ENCODE results near the gene PDZD2.

PDZD2 gene

GRCh38 chr5:31786090-31786631 lies 147.2 kb downstream of the PDZD2 start:
- TF ChIP-seq CTCF (IDR thresholded peaks at IDR 0.05; ENCODE audit: insufficient read depth, low read depth, low read length, missing control alignments): no peak
- no peak overlapping the region for H3K4me3 ChIP-seq (ENCODE audit: low read length)
- no peak for DNase-seq (ENCODE audit: low read depth)

GRCh38 chr5:31794009-31794408 lies 155.1 kb downstream of the PDZD2 start:
- TF ChIP-seq CTCF (IDR thresholded peaks at IDR 0.05; ENCODE audit: insufficient read depth, low read depth, low read length, missing control alignments): no peak
- H3K4me3 ChIP-seq (ENCODE audit: low read length): no peak overlapping the region
- DNase-seq (ENCODE audit: low read depth): no peak

GRCh38 chr5:31798168-31798567 lies 159.2 kb downstream of the PDZD2 start:
- no peak overlapping the region for H3K4me3 ChIP-seq (ENCODE audit: low read length)
- no peak for DNase-seq (ENCODE audit: low read depth)
- TF ChIP-seq CTCF (IDR thresholded peaks at IDR 0.05; ENCODE audit: insufficient read depth, low read depth, low read length, missing control alignments): no peak

GRCh38 chr5:31800351-31800750 lies 161.4 kb downstream of the PDZD2 start:
- TF ChIP-seq CTCF (IDR thresholded peaks at IDR 0.05; ENCODE audit: insufficient read depth, low read depth, low read length, missing control alignments): no peak

GRCh38 chr5:31805785-31806400 lies 167.0 kb downstream of the PDZD2 start:
- no peak for TF ChIP-seq CTCF (IDR thresholded peaks at IDR 0.05; ENCODE audit: insufficient read depth, low read depth, low read length, missing control alignments)
- no peak overlapping the region for H3K4me3 ChIP-seq (ENCODE audit: low read length)
- DNase-seq (ENCODE audit: low read depth): no peak

More at GRCh38 chr5:31800351-31800750, 161.4 kb downstream of the PDZD2 start:
- DNase-seq (ENCODE audit: low read depth): no peak
- no peak overlapping the region for H3K4me3 ChIP-seq (ENCODE audit: low read length)

GRCh38 chr5:31806561-31806960 lies 167.6 kb downstream of the PDZD2 start:
- no peak for DNase-seq (ENCODE audit: low read depth)
- no peak for TF ChIP-seq CTCF (IDR thresholded peaks at IDR 0.05; ENCODE audit: insufficient read depth, low read depth, low read length, missing control alignments)
- no peak overlapping the region for H3K4me3 ChIP-seq (ENCODE audit: low read length)

Data from epithelial cell of esophagus (primary cell).